Liver (tissue), 9 donors: ENCODE results near the gene HBP1. TPM values are rescaled to one million over a fixed set of nuclear protein-coding genes. Genes with fewer than 3 reads are reported as not detected.

Source experiments
- DNase-seq: peaks from one replicate; pipeline ENCODE4 v3.0.0-alpha.2; 2017; ENCODE audit warnings: low spot score
- H3K27ac ChIP-seq, 2 donors: one replicate each; pipeline ENCODE4 v1.7.0; 2013; ENCODE audit warnings: inconsistent platforms in 2 of 2, low read length in 2 of 2, control low read depth in 1 of 2, low read depth in 1 of 2, mild to moderate bottlenecking in 1 of 2
- H3K27me3 ChIP-seq, 4 donors: one replicate each; pipeline versions ENCODE4 v1.6.1 to v1.7.0; 2013; ENCODE audit warnings: low read length in 3 of 4, inconsistent platforms in 1 of 4, mild to moderate bottlenecking in 1 of 4, moderate library complexity in 1 of 4; ENCODE audit not compliant: control insufficient read depth in 4 of 4, insufficient read depth in 4 of 4
- H3K36me3 ChIP-seq, 4 donors: one replicate each; pipeline versions ENCODE4 v1.6.1 to v1.7.0; 2013; ENCODE audit warnings: low read length in 3 of 4, mild to moderate bottlenecking in 3 of 4, low read depth in 1 of 4, moderate library complexity in 1 of 4; ENCODE audit not compliant: control insufficient read depth in 4 of 4, insufficient read depth in 3 of 4
- H3K4me1 ChIP-seq, 4 donors: one replicate each; pipeline versions ENCODE4 v1.6.1 to v1.7.0; 2013; ENCODE audit warnings: low read length in 3 of 4, mild to moderate bottlenecking in 3 of 4, moderate library complexity in 1 of 4; ENCODE audit not compliant: control insufficient read depth in 4 of 4, insufficient read depth in 4 of 4
- H3K4me3 ChIP-seq, 3 donors: one replicate each; pipeline versions ENCODE4 v1.6.1 to v1.7.0; 2013; ENCODE audit warnings: low read length in 3 of 3, control low read depth in 1 of 3, low read depth in 1 of 3, mild to moderate bottlenecking in 1 of 3
- H3K9ac ChIP-seq, 2 donors: one replicate each; pipeline ENCODE4 v1.7.0; 2013; ENCODE audit warnings: low read length in 2 of 2, mild to moderate bottlenecking in 2 of 2, moderate library complexity in 2 of 2, control low read depth in 1 of 2, low read depth in 1 of 2
- H3K9me3 ChIP-seq, 4 donors: one replicate each; pipeline versions ENCODE4 v1.6.1 to v1.7.0; 2013; ENCODE audit warnings: low read length in 3 of 4; ENCODE audit not compliant: control insufficient read depth in 4 of 4
- ATF3 ChIP-seq: IDR thresholded peaks from 2 replicates; pipeline ENCODE4 v1.6.1; 2016; ENCODE audit warnings: antibody characterized with exemption
- CTCF ChIP-seq: fragments of 150-350 bp; IDR thresholded peaks from 2 replicates; pipeline ENCODE4 v1.5.1; 2017; ENCODE audit warnings: improper control_type of control experiment, low read depth, low read length; ENCODE audit not compliant: missing input control
- EGR1 ChIP-seq, 2 donors: IDR thresholded peaks; 2 replicates each; pipeline ENCODE4 v1.6.1; 2016 to 2018; ENCODE audit warnings: antibody characterized with exemption in 2 of 2, low read depth in 2 of 2
- FOXA1 ChIP-seq: IDR thresholded peaks from 2 replicates; pipeline ENCODE4 v1.6.1; 2016; ENCODE audit warnings: antibody characterized with exemption
- FOXA2 ChIP-seq: IDR thresholded peaks from 2 replicates; pipeline ENCODE4 v1.6.1; 2016; ENCODE audit warnings: antibody characterized with exemption
- GABPA ChIP-seq, 2 donors: IDR thresholded peaks in 1 of 2; conservative IDR thresholded peaks in 1 of 2; 2 replicates each; pipeline ENCODE4 v1.6.1; 2016; ENCODE audit warnings: antibody characterized with exemption in 2 of 2, mild to moderate bottlenecking in 1 of 2, moderate library complexity in 1 of 2
- HNF4A ChIP-seq, 2 donors: conservative IDR thresholded peaks; 2 replicates each; pipeline ENCODE4 v1.6.1; 2016; ENCODE audit warnings: antibody characterized with exemption in 2 of 2, mild to moderate bottlenecking in 2 of 2
- HNF4G ChIP-seq: IDR thresholded peaks from 2 replicates; pipeline ENCODE4 v1.6.1; 2016; ENCODE audit warnings: antibody characterized with exemption
- JUND ChIP-seq, 2 donors: IDR thresholded peaks; 2 replicates each; pipeline ENCODE4 v1.6.1; 2016; ENCODE audit warnings: antibody characterized with exemption in 2 of 2
- MAX ChIP-seq: IDR thresholded peaks from 2 replicates; pipeline ENCODE4 v1.6.1; 2016; ENCODE audit warnings: antibody characterized with exemption
- NR2F2 ChIP-seq: IDR thresholded peaks from 2 replicates; pipeline ENCODE4 v1.6.1; 2016; ENCODE audit warnings: antibody characterized with exemption
- RAD21 ChIP-seq, 2 donors: IDR thresholded peaks; 2 replicates each; pipeline ENCODE4 v1.6.1; 2016; ENCODE audit warnings: antibody characterized with exemption in 2 of 2, mild to moderate bottlenecking in 2 of 2
- REST ChIP-seq: IDR thresholded peaks from 2 replicates; pipeline ENCODE4 v1.6.1; 2016; ENCODE audit warnings: antibody characterized with exemption, mild to moderate bottlenecking
- RXRA ChIP-seq, 2 donors: IDR thresholded peaks; 2 replicates each; pipeline ENCODE4 v1.6.1; 2017 to 2018; ENCODE audit warnings: antibody characterized with exemption in 2 of 2, mild to moderate bottlenecking in 1 of 2
- SP1 ChIP-seq: IDR thresholded peaks from 2 replicates; pipeline ENCODE4 v1.6.1; 2018; ENCODE audit warnings: antibody characterized with exemption, mild to moderate bottlenecking
- TAF1 ChIP-seq: conservative IDR thresholded peaks from 2 replicates; pipeline ENCODE4 v1.6.1; 2016; ENCODE audit warnings: antibody characterized with exemption, mild to moderate bottlenecking
- YY1 ChIP-seq: IDR thresholded peaks from 2 replicates; pipeline ENCODE4 v1.6.1; 2016; ENCODE audit warnings: antibody characterized with exemption, mild to moderate bottlenecking
- ZBTB33 ChIP-seq: IDR thresholded peaks from 2 replicates; pipeline ENCODE4 v1.6.1; 2016; ENCODE audit warnings: antibody characterized with exemption
- WGBS: extraction: QIAGEN DNeasy Blood & Tissue Kit; methylation state at CpG from one replicate; pipeline ENCODE4 v1.1.7; 2013; 5-methylcytosine and 5-hydroxymethylcytosine counted together
- polyA plus RNA-seq, 2 donors: library from polyadenylated mRNA; stranded (reverse) in 1 of 2; unstranded in 1 of 2; fragments of 200-250 nt in 1 of 2; fragments of >200 nt in 1 of 2; fragmentation: Nextera tagmentation in 1 of 2; extraction: Ambion mirVana in 1 of 2; gene quantifications; one replicate each; pipeline versions ENCODE4 v1.2.1 to v1.2.3, GENCODE V29; 2013 to 2015
- total RNA-seq, 2 donors: library from RNA; depleted of rRNA; stranded (reverse); fragments of >200 nt; gene quantifications; one replicate each; pipeline ENCODE4 v1.2.3, GENCODE V29; 2014
- donor health status: healthy.
- donor health status: healthy.
- donor health status: healthy.
- donor health status: healthy.
- donor health status: healthy.

HBP1 gene
- total and polyA plus RNA-seq, 4 donors = 24.6 to 67.9 (median 48.1) TPM

GRCh38 chr7:107186240-107186639 lies 17.4 kb downstream of the HBP1 start:
- Histone ChIP-seq H3K9ac (no peak overlapping the region), H3K9me3 (no peaks in the 10 kb centered on the region), H3K27me3 (no peaks in the 10 kb centered on the region), H3K36me3 (peaks cover 5 to 87% (median 65%) of the 10 kb centered on the region in 4 donors), H3K27ac (no peak overlapping the region), H3K4me3 (no peak overlapping the region), H3K4me1 (no peaks in the 10 kb centered on the region)
- TF ChIP-seq SP1 (no peak), EGR1 (IDR thresholded peaks at IDR 0.05; ENCODE audit: low read depth in 2 of 2) (no peak), ZBTB33 (no peak), REST (no peak), HNF4G (no peak), NR2F2 (no peak), HNF4A (conservative IDR thresholded peaks at IDR 0.05) (no peak), FOXA1 (no peak), JUND (IDR thresholded peaks at IDR 0.05) (no peak), GABPA (IDR thresholded peaks at IDR 0.05 in 1 of 2, conservative IDR thresholded peaks at IDR 0.05 in 1 of 2) (no peak), CTCF (no peak), ATF3 (no peak), RXRA (IDR thresholded peaks at IDR 0.05) (no peak), RAD21 (IDR thresholded peaks at IDR 0.05) (no peak), TAF1 (no peak), YY1 (no peak), FOXA2 (no peak), MAX (no peak)
- no peak for DNase-seq
- WGBS = 84% methylated on average over 4 of the region's 4 CpGs
